GM12872 (cell line): ENCODE measurements around the gene SPTAN1.

Experiments used
- CTCF ChIP-seq: IDR thresholded peaks from 3 replicates; pipeline ENCODE4 v1.5.1; 2011; ENCODE audit warnings: low read depth, mild to moderate bottlenecking, low read length, moderate library complexity; ENCODE audit not compliant: insufficient read depth

SPTAN1 gene

GRCh38 chr9:128651798-128652197 is 99.4 kb downstream of the SPTAN1 start:
- TF ChIP-seq CTCF, result no peak

- no peak for TF ChIP-seq CTCF
Observed at GRCh38 chr9:128653908-128654307, 101.5 kb downstream of the SPTAN1 start.

- no peak for TF ChIP-seq CTCF
Observed at GRCh38 chr9:128654481-128654880, 102.1 kb downstream of the SPTAN1 start.

- no peak for TF ChIP-seq CTCF
Observed at GRCh38 chr9:128656416-128657343, 104.3 kb downstream of the SPTAN1 start, which contains the start of gene DYNC2I2. TSS of gene DYNC2I2 (minus strand) at chr9:128656847. CDS start at chr9:128656726, 121 bp downstream.

- TF ChIP-seq CTCF, result no peak
Observed at GRCh38 chr9:128657344-128657704, 104.9 kb downstream of the SPTAN1 start.

- TF ChIP-seq CTCF, result no peak
Observed at GRCh38 chr9:128657796-128658195, 105.4 kb downstream of the SPTAN1 start.

GRCh38 chr9:128669786-128670185 is 117.4 kb downstream of the SPTAN1 start:
- TF ChIP-seq CTCF, result no peak
